GM21381 (cell line): ENCODE results near the gene FBLN1.

ENCODE experiments used
- ATAC-seq: cut with Tn5 transposase; IDR thresholded peaks from one replicate; pipeline ENCODE4 v1.9.1; 2021; ENCODE audit warnings: mild to moderate bottlenecking, moderate library complexity; ENCODE audit not compliant: unreplicated experiment

FBLN1 gene

DNA sequence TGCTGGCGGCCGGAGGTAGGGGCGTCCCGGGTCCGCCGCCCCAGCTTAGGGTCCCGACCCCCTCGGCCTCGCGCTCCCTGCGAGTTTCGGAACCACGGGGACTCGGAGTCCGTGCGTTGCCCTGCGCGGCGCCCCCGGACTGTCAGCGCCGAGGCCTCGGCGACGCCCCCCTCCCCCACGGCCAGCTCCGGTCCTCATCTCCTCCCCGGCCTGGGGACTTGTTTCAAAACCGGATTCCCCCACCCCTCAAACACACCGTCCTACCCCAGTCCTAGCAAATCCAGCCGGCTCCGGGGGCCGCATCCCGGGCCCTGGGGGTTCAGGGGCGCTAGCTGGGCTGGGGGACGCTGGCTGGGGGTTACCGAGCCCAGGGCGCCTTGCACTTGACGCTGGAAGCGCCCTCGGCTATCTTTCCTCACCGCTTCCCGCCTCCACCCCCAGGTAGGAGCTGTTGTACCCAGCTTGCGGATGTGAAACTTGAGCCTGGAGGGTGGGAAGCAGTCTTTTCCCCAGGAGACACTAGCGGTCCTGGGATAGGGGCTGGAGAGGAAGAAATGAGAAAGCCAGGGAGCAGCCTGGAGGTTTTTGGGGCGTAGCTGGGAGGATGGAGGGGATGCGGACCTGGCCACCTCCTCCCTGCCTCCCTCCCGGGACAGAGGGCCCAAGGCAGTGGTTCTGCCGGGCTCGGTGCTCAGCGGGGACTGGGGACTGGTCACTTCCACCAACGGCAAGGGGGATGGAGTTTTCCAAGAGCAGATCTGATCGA, 550 bp downstream of the FBLN1 start:
- ATAC-seq = no peak

GRCh38 chr22:45503816-45504372, 1.2 kb downstream of the FBLN1 start:
- no peak for ATAC-seq

DNA sequence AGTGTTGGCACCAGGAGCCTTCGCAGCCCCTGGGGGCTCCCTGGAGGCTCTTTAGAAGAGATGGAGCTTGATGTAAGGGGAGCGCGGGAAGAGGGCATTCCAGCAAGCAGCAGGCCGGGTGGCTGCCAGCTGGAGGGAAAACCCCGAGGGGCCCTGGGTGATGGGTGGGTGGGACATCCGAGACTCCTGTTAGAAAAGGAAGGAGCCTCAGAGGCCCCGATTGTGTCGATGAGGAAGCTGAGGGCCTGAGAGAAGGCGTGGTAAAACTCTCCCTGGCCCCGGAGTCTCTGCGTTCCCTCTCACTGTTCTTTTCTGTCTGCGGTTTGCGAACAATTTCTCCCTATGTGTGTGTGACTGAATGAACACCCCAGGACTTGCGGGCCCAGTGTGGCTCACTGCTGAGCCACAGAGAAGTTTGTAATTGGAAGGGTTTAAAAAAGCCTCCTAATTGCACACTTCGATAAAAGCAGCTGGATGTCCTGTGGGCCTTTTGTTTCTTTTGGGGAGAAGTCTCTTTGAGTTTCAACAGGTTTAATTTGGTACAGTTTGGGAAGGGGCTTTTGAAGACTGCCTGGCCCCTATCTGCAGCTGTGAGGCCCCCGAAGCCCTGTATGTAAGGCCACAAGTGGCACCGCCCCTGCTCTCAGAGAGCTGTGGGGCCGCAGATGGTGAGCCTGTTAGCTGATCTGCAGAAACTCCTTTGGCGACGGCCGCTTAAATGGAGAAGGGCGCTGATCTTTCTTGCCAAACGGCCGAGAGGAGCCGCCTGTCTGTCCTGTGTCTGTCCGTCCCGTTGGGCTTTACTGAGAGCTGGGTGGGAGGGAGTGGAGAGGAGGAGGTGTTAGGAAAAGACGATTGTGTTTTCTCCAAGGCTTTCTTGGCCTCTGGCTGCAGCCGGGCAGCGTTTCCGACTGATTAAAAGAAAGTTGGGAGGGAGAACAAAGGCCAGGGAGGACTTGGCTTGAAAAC, 2.0 kb downstream of the FBLN1 start:
- ATAC-seq = no peak

- no peak for ATAC-seq
These were observed 3.5 kb downstream of the FBLN1 start for GRCh38 chr22:45505991-45506747.

- ATAC-seq = no peak
These were observed 4.2 kb downstream of the FBLN1 start for GRCh38 chr22:45506816-45507360.

DNA sequence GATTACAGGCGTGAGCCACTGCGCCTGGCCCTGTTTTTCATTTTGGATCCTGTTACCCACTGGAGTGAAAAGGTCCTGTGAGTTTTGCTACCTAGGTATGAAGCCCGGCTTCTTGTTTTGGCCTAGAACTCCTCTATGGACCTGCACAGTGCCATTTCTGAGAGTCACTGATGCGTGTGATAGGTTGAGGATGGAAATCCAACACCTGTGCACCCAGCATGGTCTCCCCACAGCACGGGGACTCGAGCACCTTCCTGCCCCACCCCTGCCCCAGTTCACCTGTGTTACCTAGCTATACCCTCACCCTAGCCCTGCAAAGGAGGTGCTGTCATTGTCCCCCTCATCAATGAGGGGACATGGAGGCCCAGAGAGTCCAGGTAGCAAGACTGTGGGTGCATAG, 5.1 kb downstream of the FBLN1 start:
- no peak for ATAC-seq

GRCh38 chr22:45508814-45509213, 6.1 kb downstream of the FBLN1 start:
- ATAC-seq = no peak

DNA sequence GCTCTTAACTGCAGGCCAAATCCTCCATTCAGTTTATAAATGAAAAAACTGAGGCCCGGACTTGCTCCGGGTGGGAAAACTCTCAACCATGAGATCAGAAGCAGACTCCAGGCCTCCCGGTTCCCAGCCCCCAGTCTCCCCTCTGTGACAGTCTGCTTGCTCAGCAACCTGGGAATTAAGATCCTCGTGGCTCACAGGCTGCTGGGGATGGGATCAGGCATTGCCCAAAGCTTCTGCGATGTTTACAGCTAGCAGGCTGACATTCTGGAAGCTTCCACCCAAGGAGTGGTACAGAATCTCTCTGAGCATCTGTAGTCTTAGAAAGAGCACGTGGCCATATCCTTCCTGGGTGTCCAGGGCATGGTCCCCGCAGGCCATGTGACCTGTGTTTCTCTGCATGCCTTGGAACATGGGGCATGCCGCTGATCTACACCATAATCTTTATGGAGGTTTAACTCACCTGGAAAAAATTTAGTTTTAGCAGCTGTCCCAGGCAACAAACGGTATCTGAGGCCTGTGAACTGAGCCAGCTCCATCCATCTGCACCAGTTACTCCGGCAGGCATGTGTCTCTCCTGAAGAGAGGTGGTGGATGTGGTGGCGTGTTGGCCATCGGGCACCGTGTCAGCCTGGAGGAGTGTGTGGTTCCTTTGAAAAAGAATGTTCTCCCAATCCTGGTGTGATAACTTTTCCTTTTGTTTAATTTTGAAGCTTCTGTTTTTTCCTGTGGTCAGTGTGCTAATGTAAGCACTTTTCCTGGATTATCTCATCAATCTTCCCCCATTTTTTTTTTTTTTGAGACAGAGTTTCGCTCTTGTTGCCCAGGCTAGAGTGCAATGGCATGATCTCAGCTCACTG, 7.9 kb downstream of the FBLN1 start:
- ATAC-seq = no peak

DNA sequence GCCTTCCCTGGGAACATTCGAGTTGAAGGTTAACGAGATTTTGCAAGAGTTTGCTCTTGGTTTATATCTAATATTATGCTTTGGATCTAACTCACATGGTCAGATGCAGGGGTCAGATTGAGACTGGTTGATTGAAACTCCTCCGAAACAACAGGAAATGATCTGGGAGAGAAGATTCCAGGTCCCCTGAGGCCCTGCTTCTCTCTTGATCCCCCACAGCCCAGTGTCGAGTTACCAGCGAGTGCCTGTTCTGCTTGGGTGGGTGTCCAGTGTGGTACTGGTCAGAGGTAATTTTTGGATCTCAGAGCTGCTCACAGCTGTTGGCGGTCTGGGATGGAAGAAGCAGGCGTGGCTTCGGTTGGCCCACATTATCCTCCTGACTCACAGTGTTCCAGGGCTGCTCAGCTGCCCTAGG, 9.2 kb downstream of the FBLN1 start:
- no peak for ATAC-seq

DNA sequence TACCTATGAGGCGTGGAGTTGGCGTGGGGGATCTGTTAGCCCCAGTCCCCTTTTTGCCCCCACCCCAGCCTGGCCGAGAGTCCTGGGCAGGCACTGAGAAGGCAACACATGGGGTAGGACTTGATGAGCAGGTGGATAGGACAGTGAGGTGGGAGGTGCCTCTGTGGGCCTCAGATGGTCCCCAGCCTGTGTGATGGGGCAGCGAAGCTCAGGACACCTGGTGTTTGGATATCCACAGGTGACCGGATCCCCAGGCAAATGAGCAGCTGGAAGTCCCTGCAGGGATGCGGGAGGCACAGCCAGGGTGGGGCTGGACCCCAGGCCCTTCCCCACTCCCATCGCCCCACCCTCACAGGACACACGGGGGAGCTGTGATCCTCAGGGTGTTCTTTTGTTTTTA, 9.7 kb downstream of the FBLN1 start:
- ATAC-seq = no peak

GRCh38 chr22:45515676-45516075, 13.0 kb downstream of the FBLN1 start:
- no peak for ATAC-seq

GRCh38 chr22:45516163-45516562, 13.5 kb downstream of the FBLN1 start:
- ATAC-seq = no peak

GRCh38 chr22:45516923-45517675, 14.4 kb downstream of the FBLN1 start:
- ATAC-seq = no peak

- ATAC-seq = no peak
These were observed 15.5 kb downstream of the FBLN1 start for GRCh38 chr22:45518136-45518535.

DNA sequence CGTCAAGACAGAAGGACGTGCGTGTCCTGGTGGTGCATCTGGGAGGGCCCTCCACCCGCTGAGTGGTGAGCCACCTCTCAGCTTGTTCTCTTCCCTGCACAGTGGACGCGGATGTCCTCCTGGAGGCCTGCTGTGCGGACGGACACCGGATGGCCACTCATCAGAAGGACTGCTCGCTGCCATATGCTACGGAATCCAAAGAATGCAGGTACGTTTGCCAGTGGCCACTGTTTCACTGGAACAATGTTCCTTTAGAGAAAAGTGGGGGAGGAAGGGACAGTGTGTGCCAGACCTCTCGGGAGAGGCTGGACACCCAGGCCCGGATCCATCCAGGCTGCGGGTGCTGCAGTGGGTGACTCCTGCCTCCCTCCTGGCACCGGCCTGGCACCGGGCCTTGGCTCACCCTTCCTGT, 15.9 kb downstream of the FBLN1 start:
- no peak for ATAC-seq

GRCh38 chr22:45521178-45521577, 18.5 kb downstream of the FBLN1 start:
- ATAC-seq = no peak

- ATAC-seq = no peak
These were observed 19.8 kb downstream of the FBLN1 start for GRCh38 chr22:45522462-45522861.

DNA sequence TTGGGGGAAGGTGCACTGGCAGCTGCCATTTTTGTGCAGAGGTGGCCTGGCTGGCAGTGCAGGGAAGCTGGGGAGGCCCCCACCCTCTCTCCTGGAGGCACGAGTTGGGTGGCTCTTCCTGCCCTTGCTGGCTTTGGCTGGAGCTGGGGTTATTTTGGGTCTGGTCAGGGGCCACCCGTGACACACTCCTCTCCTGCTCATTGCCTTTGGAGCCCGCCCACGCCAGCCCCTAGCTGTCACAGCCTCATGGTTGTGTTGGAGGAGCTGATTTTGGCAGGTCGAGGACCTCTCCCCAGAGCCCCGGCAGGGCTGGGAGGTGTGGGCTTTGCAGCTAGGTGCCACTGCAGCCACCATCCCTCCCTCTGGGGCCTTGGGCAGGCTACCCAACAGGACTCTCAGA, 21.5 kb downstream of the FBLN1 start:
- ATAC-seq = no peak

DNA sequence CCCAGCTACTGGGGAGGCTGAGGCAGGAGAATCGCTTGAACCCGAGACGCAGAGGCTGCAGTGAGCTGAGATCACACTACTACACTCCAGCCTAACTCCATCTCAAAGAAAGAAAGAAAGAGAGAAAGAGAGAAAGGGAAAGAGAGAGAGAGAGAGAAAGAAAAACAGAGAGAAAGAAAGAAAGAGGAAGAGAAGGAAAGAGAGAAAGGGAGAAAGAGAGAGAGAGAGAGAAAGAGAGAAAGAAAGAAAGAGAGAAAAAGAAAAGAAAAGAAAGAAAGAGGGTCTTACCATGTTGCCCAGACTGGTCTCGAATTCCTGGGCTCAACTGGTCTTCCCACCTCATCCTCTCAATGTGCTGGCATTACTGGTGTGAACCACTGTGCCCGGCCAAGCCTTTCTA, 22.3 kb downstream of the FBLN1 start:
- no peak for ATAC-seq
